ENCODE measurements around the gene SURF2. TPM values are rescaled to one million over a fixed set of nuclear protein-coding genes. Genes with fewer than 3 reads are reported as not detected.
"Not testable (repeated sequence)": the region's sequence is repeated elsewhere in the genome, so short reads cannot be mapped to it uniquely, and the experiment has no call there.

The SURF2 gene
- total RNA-seq, 1 experiment from 2014 or later, result 27.8 TPM

DNA sequence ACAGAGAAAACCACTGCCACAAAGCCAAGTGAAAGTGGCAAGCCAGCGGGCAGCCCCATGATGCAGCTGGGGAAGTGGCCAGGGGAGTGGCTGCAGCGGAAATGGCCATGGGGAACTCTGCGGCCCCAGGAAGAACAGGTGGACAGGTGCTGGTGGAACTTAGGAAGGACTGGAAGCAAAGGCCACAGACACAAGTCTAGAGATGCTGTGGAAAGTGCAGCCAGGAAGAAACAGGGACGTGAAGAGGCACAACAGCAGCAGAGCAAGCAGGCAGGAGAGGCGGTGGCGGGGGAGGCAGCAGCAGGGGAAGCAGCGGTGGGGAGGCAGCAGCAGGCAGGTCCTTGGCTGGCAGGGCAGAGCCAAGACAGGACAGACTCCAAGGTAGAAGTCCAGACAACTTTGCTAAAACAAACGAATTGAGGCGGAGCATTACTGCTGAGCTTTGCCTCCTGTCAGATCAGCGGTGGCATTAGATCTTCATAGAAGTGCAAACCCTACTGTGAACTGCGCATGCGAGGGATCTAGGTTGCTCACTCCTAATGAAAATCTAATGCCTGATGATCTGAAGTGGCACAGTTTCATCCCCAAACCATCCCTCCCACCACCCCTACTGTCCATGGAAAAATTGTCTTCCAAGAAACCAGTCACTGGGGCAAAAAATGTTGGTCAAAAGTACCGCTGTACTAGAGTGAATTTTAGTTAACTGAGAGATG, 32.2 kb upstream of the SURF2 start:
- no peak for TF ChIP-seq CBX3 (IDR thresholded peaks at IDR 0.05; ENCODE audit: low read depth)
- TF ChIP-seq POLR2A (IDR thresholded peaks at IDR 0.05; ENCODE audit: borderline replicate concordance, extremely low read depth, insufficient read depth, insufficient read length), result no peak
- no peak for TF ChIP-seq TCF7L2 (IDR thresholded peaks at IDR 0.05; ENCODE audit: borderline replicate concordance, extremely low read depth, insufficient read depth, insufficient read length)
- no peak for TF ChIP-seq YY1 (IDR thresholded peaks at IDR 0.05; ENCODE audit: extremely low read depth, insufficient replicate concordance, low read depth, low read length)
- TF ChIP-seq, protein P1, sequence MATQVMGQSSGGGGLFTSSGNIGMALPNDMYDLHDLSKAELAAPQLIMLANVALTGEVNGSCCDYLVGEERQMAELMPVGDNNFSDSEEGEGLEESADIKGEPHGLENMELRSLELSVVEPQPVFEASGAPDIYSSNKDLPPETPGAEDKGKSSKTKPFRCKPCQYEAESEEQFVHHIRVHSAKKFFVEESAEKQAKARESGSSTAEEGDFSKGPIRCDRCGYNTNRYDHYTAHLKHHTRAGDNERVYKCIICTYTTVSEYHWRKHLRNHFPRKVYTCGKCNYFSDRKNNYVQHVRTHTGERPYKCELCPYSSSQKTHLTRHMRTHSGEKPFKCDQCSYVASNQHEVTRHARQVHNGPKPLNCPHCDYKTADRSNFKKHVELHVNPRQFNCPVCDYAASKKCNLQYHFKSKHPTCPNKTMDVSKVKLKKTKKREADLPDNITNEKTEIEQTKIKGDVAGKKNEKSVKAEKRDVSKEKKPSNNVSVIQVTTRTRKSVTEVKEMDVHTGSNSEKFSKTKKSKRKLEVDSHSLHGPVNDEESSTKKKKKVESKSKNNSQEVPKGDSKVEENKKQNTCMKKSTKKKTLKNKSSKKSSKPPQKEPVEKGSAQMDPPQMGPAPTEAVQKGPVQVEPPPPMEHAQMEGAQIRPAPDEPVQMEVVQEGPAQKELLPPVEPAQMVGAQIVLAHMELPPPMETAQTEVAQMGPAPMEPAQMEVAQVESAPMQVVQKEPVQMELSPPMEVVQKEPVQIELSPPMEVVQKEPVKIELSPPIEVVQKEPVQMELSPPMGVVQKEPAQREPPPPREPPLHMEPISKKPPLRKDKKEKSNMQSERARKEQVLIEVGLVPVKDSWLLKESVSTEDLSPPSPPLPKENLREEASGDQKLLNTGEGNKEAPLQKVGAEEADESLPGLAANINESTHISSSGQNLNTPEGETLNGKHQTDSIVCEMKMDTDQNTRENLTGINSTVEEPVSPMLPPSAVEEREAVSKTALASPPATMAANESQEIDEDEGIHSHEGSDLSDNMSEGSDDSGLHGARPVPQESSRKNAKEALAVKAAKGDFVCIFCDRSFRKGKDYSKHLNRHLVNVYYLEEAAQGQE (IDR thresholded peaks at IDR 0.05; ENCODE audit: low read depth), result no peak
- no peaks in the 10 kb centered on the region for H3K9me3 ChIP-seq (ENCODE audit: control insufficient read depth in 1 of 2, insufficient read depth in 1 of 2, low read depth in 1 of 2, low read length in 2 of 2)
- H3K27me3 ChIP-seq (ENCODE audit: insufficient read depth, low read length), result no peaks in the 10 kb centered on the region
- H3K4me3 ChIP-seq (replicated peaks in 1 of 2; ENCODE audit: low read depth in 1 of 2, low read length in 2 of 2), result no peak overlapping the region
- ChIA-PET RAD21 (ENCODE audit: low non-redundant PET in 1 of 2, low total read pairs in 2 of 2, uncharacterized antibody in 2 of 2, unreplicated experiment in 2 of 2) (no interaction called here), CTCF (no interaction called here), POLR2A (no interaction called here)
- DNase-seq (ENCODE audit: low read depth, low spot score), result no peak
- H3K27ac ChIP-seq (ENCODE audit: low read depth, low read length), result no peak overlapping the region
- H3K9ac ChIP-seq (ENCODE audit: low read length), result no peak overlapping the region
- no peak overlapping the region for H3K4me2 ChIP-seq (ENCODE audit: low read length)
- no peaks in the 10 kb centered on the region for H3K9me2 ChIP-seq (ENCODE audit: insufficient read depth)
- intact Hi-C loops (cut with micrococcal nuclease), result no loop called here
- H3K4me1 ChIP-seq (ENCODE audit: control insufficient read depth in 1 of 2, insufficient read depth in 2 of 2, low read length in 2 of 2), result no peaks in the 10 kb centered on the region
- H4K20me1 ChIP-seq (ENCODE audit: insufficient read depth), result no peaks in the 10 kb centered on the region
- no TSS peak for BruUV-seq (replicated peaks)
- ATAC-seq, result no peak
- H2AFZ ChIP-seq (ENCODE audit: low read depth, low read length, poor library complexity, severe bottlenecking), result no peak overlapping the region
- no peaks in the 10 kb centered on the region for H3K36me3 ChIP-seq (ENCODE audit: control insufficient read depth in 1 of 2, insufficient read depth in 2 of 2, low read length in 2 of 2)
- H3K79me2 ChIP-seq (ENCODE audit: insufficient read depth, low read length), result no peaks in the 10 kb centered on the region

GRCh38 chr9:133327021-133327420, 29.3 kb upstream of the SURF2 start:
- intact Hi-C loops (cut with micrococcal nuclease), result loop anchor here (5.0 kb wide), 1 partner anchor 75 kb away; no protein-coding TSS in a partner anchor
- H3K27me3 ChIP-seq (ENCODE audit: insufficient read depth, low read length), result not testable (repeated sequence)

More at GRCh38 chr9:133327021-133327420, 29.3 kb upstream of the SURF2 start:
- H2AFZ ChIP-seq (ENCODE audit: low read depth, low read length, poor library complexity, severe bottlenecking); H3K79me2 ChIP-seq (ENCODE audit: insufficient read depth, low read length); H4K20me1 ChIP-seq (ENCODE audit: insufficient read depth); POLR2A ChIA-PET; ATAC-seq; RAD21 ChIA-PET (ENCODE audit: low non-redundant PET in 1 of 2, low total read pairs in 2 of 2, uncharacterized antibody in 2 of 2, unreplicated experiment in 2 of 2); BruUV-seq (replicated peaks); H3K4me2 ChIP-seq (ENCODE audit: low read length); H3K9me2 ChIP-seq (ENCODE audit: insufficient read depth); DNase-seq (ENCODE audit: low read depth, low spot score); H3K27ac ChIP-seq (ENCODE audit: low read depth, low read length); H3K9ac ChIP-seq (ENCODE audit: low read length); H3K4me1 ChIP-seq (ENCODE audit: control insufficient read depth in 1 of 2, insufficient read depth in 2 of 2, low read length in 2 of 2); H3K9me3 ChIP-seq (ENCODE audit: control insufficient read depth in 1 of 2, insufficient read depth in 1 of 2, low read depth in 1 of 2, low read length in 2 of 2); H3K4me3 ChIP-seq (replicated peaks in 1 of 2; ENCODE audit: low read depth in 1 of 2, low read length in 2 of 2): not testable (repeated sequence)
- peaks cover 13 to 14% of the 10 kb centered on the region in 2 experiments; a peak in 3 of 4 replicates for H3K36me3 ChIP-seq (ENCODE audit: control insufficient read depth in 1 of 2, insufficient read depth in 2 of 2, low read length in 2 of 2)
- CTCF ChIA-PET, result interaction anchor here (0.9 kb wide), 1 partner anchor 141 kb away, joined by 3 read pairs; no protein-coding TSS in a partner anchor
